ELF-1 (cell line): ENCODE results near the gene LENG9.
"Not testable (repeated sequence)": the region's sequence is repeated elsewhere in the genome, so short reads cannot be mapped to it uniquely, and the experiment has no call there.

Source experiments
- DNase-seq: peaks from one replicate; pipeline ENCODE4 v3.0.0-alpha.2; 2016; ENCODE audit warnings: low read depth, low spot score

The LENG9 gene

DNA sequence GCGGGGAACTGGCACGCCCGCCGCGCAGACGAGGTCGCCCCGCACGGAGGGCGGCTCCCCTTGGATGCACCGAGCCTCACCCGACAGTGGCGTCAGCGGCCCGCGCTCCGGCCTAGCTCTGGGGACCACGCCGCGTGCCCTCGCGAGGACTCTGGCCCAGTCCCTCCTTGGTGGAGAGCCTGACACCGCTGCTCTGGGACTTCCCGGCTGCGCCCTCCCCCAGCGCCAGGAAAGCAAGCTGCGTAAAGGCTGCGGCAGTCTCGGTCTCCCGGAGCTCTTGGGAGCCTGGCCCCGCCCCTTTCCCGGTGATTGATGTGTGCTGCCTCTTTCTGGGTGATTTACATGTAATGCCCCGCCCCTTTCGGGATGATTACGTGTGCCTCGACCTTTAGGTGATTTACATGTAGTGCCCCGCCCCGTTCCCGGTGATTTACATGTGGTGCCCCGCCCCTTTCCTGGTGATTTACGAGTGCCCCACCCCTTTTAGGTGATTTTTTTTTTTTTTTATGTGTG lies at the start of gene LENG9:
LENG9 (minus strand) TSS at position 248 of the 513 bp plus-strand sequence. CDS start 252 bp downstream, outside the sequence.
- DNase-seq = no peak

GRCh38 chr19:54509200-54509940 lies 45.8 kb upstream of the LENG9 start:
- not testable (repeated sequence) for DNase-seq

DNA sequence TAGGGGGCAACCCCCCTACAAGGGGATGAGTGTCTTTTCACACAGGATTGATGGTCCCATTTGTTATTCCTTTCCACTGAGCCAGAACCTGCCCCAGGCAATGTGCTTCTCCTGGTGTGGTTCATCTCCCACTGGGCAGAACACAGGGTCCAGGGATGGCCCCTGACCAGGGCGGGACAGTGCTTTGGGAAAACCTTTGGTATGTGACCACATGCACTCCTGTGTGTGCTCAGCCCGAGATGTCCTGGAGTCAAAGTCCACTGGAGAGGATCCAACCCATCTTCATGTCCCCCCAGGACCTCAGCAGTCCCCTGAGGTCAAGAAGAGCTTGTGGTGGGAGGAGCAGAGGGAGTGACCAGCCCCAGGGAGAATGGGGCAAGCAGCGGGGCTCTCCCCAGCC lies 44.9 kb upstream of the LENG9 start:
- not testable (repeated sequence) for DNase-seq

DNA sequence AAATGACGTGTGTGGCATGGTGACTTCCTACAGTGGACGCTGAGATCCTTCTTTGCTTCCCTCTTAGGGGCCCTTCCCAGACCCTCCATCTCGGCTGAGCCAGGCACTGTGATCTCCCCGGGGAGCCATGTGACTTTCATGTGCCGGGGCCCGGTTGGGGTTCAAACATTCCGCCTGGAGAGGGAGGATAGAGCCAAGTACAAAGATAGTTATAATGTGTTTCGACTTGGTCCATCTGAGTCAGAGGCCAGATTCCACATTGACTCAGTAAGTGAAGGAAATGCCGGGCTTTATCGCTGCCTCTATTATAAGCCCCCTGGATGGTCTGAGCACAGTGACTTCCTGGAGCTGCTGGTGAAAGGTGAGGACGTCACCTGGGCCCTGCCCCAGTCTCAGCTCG lies 44.2 kb upstream of the LENG9 start:
- no peak for DNase-seq

DNA sequence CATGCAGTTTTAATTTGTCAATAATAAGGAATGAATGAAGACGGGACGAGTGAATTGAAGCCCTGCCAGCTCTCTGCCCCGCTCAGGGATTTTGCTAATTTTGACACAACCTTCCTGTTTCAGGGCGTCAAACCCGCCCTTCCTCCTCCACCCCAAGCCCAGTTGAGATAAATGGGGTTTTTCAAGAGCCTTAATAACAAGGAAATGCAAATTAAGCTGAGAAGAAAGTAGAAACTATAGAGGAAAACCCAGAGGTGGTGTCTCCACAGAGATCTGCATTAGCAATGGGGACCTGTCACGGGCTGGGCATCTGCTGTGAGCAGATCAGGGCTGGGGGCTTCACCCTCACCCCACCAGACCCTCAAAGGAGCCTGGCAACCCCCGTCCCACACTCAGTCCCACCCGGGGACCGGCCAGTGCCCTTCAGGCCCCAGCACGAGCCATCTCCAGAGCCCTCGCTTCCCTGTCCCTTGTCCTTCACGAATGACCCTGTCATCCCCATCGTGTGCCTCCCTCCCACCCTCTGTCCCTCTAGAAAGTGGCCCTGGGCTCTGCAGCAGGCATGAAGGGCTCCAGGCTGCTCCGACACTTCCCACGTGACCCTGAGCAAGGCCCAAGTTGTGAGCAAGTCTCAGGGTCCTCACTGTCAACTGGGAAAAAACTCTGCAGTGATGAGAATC lies 43.6 kb upstream of the LENG9 start:
- not testable (repeated sequence) for DNase-seq

DNA sequence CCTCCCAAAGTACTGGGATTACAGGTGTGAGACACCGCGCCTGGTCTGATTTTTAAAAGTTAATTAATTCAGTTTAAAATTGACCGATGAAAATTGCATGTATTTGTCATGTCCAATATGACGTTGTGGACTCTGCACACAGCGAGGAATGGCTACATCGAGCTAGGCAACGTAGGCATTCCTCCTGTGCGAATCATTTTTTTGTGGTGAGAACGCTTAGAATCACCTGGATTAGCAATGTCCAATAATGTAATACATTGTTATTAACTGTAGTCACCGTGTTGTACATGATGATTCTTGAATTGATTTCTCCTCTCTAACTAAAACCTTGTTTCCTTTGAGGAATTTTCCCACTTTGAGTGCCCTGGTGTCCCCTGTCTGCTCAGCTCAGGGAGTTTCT lies 42.5 kb upstream of the LENG9 start:
- no peak for DNase-seq

- not testable (repeated sequence) for DNase-seq
These were observed 42.0 kb upstream of the LENG9 start for GRCh38 chr19:54505542-54505941.

DNA sequence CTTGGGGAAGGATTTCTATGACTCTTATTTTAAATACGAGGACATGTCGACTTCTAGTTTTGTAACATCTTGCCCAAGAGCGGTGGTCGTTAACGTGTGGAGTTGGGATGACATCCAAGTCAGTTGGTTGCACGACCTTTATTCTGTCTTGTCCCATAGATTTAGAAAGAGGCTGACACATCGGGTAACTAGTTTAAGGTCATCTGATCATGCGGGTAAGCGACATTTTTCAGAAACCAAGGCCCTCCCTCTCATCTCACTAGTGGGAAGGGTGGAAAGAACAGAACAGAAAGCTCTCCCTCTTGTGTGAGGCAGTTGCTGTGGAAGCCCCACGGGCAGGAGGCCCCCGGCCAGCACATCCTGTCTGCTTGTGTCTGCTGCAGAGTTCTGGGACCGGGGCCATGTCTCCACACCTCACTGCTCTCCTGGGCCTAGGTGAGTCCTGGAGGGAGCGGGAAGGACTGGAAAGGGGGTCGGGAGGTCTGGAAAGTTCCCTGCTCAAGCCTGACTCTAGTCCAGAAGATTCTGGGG lies 39.0 kb upstream of the LENG9 start, which contains the start of gene LAIR2:
LAIR2 (plus strand) TSS at position 314 of the 531 bp plus-strand sequence; CDS start at position 402, 88 bp downstream.
- no peak for DNase-seq

DNA sequence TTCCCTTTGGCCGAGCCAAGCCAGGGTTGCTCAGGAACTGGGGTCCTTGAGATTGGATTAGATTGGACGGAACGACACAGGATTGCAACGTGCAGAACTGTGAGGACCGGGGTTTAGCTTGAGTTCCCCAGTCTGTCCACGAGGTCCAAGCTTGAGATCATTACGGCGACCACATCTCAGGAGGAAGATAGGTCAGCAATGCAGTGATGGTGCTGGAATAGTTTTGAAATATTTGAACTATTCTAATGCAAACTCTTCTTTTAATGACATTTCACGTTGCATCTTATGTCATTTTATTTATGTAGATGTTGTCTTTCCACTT lies 34.8 kb upstream of the LENG9 start:
- DNase-seq = not testable (repeated sequence)

DNA sequence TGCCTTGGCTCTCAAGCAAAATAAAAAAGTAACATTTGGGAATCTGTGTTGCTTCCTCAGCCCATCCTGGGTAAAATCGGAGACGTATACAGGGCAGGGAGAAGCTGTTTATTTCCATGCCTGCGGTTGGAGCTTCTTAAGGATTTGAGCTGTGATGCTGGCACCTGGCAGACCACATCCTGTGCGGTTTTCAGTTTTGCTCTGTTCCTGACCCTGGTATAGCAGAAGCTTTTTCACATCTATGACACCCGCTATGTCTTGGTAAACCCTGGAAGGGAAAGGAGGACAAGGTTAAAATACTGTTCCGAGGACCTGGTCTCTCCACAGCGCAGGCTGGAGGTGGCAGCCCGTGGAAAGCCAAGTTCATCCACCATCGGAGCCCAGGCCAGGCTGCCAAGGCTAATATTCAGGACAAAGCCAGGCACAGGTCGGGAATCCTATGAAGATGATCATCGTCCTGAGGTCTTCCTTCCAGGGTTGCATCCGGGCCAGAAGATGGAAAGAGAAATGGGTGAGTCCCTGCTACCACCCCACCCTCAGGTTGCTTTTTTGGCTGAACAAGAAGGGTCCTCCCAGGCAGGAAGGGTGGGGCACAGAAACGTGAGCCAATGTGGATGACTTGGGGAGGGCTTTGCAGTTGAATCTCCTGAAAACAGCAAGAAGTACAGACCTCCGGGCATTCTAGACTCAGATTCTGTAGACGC lies 34.3 kb upstream of the LENG9 start:
- not testable (repeated sequence) for DNase-seq

- not testable (repeated sequence) for DNase-seq
These were observed 31.7 kb upstream of the LENG9 start for GRCh38 chr19:54495284-54495683.

- DNase-seq = no peak
These were observed 30.5 kb upstream of the LENG9 start for GRCh38 chr19:54493967-54494585.

DNA sequence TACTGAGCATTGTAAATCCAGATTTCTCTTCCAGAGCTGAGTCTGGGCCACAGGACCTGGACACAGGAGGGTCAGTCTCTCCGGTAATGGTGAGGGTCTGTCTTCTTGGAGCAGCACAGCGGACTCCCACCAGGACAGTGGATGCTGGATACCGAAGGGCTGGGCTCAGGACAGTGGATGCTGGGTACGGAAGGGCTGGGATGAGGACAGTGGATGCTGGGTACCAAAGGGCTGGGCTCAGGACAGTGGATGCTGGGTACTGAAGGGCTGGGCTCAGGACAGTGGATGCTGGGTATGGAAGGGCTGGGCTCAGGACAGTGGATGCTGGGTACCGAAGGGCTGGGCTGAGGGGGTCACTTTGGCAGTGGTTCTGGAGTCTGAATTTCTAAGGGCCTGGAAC lies 29.5 kb upstream of the LENG9 start:
- DNase-seq = not testable (repeated sequence)

DNA sequence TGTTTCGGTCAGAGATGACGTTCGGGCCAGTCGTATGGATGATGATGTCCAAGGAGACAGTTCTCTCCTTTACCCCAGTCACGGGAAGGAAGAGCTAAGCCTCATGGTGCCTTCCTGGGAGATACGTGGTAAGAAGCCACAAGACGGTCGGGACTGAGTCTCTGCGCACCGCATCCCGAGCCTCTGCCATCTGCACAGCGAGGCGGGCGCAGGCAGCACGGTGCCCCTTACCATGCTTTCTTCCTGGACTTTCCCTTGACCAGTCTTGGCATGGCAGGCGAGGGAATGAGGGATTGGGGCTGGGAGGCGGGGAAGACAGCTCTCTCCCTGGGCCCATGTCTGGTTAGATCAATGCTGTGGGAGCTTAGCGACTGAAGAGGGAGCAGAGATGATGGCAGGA lies 29.0 kb upstream of the LENG9 start:
- DNase-seq = no peak

DNA sequence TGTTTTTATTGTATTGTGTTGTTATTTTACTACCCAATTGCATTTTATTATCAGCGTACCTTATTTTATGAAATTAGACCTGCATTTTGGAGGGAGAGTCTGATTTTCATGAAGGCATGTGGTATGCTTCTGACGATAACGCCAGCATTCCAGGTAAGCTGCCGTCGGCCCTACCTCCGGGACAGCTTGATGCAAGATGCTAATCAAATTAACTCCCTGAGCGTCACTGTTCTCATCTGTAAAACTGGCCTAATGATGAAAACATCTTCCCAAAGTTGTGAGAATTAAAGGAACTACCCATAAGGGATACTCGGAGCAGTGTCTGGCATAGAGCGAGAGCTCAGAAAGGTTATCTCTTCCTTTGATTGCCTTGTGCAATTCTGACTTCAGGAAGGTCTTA lies 26.2 kb upstream of the LENG9 start:
- DNase-seq = no peak

GRCh38 chr19:54489341-54489740 lies 25.8 kb upstream of the LENG9 start:
- peak; percentile 71 for DNase-seq

- DNase-seq = no peak
These were observed 22.3 kb upstream of the LENG9 start for GRCh38 chr19:54485851-54486250.

DNA sequence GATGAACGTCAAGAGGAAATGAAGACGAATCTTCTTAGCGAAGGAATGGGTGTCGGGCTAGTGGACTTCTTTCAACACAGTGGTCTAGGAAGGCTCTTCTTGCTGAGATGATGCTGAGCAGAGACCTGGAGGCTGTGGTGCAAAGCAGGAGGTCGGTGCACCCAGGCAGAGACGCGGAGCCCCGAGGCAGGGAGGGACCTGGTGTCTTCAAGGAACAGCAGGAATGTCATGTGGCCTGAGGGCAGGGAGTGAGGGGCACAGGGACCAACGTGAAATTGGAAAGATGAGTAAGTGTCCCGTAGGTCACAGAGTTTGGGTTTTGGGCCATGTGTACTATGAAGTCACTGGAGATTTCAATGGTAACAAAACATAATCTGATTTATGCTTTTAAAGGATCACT lies 20.9 kb upstream of the LENG9 start:
- no peak for DNase-seq

GRCh38 chr19:54482889-54483288 lies 19.3 kb upstream of the LENG9 start:
- no peak for DNase-seq

- peak; percentile 64 for DNase-seq
These were observed 17.9 kb upstream of the LENG9 start for GRCh38 chr19:54481326-54481930.

DNA sequence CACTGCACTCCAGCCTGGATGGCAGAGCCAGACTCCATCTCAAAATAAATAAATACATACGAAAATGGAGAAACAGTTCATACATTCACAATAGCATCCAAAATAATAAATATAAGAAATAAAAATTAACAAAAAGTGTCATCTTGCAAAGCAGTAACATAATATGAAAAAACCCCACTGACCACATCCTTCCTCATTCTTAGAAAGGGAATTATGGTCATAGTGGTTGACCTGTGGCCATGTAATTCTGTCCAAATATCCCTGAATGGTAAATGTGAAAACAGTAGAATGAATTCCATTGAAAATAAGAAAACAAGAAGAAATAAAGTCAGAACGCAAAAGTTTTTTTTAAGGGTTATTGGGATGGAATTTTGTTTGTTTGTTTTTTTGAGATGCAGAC lies 16.5 kb upstream of the LENG9 start:
- no peak for DNase-seq
